ENCODE data around the gene REELD1. TPM values are rescaled to one million over a fixed set of nuclear protein-coding genes. Genes with fewer than 3 reads are reported as not detected.

Gene REELD1
- total and polyA plus RNA-seq, 10 of the 15 experiments (the other 5 are each of a cell fraction or from before 2014, with no cell fraction given), result 0.11 to 3.9 (median 0.62) TPM

DNA sequence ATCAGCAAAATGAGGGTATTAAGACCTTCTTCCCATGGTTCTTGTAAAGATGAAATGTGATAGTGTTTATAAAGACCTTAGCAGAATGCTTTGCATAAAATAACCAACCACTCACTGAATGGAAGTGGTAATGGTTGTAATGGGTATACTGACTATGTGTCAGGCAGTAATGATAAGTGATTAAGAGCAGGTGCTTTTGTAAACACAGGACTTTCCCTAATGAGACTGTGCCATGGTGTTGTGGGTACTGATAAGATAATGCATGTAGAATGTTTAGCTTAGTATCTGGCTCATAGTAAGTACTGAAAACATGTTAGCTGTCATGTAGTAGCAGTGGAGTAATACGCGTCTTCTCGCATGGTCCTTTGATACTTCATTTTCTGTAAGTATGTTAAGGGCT, 31.9 kb upstream of the REELD1 start:
- FAIRE-seq, result no peak
- intact Hi-C loops (cut with micrococcal nuclease; ENCODE audit: unreplicated experiment), result no loop called here
- POLR2A ChIA-PET, result no interaction called here
- Histone ChIP-seq H4K20me1 (ENCODE audit: control insufficient read depth, insufficient read depth) (no peaks in the 10 kb centered on the region), H3K9ac (ENCODE audit: control insufficient read depth, insufficient read depth, low read length) (no peak overlapping the region), H3K27me3 (replicated peaks in 1 of 2; ENCODE audit: control insufficient read depth in 2 of 2, insufficient read depth in 2 of 2, low read length in 1 of 2) (no peaks in the 10 kb centered on the region), H3K4me1 (ENCODE audit: control insufficient read depth, insufficient read depth, low read length) (peaks cover 11% of the 10 kb centered on the region; the same call in 1 of the 2 replicates), H3K27ac (ENCODE audit: control insufficient read depth, insufficient read depth) (no peak overlapping the region), H3K79me2 (ENCODE audit: control insufficient read depth, insufficient read depth, low read length) (peaks cover 58% of the 10 kb centered on the region), H3K4me3 (no peak overlapping the region), H3K4me2 (ENCODE audit: control insufficient read depth, insufficient read depth) (no peak overlapping the region), H3K9me3 (replicated peaks; ENCODE audit: control insufficient read depth, insufficient read depth, low read length) (no peaks in the 10 kb centered on the region), H3K36me3 (ENCODE audit: control insufficient read depth in 2 of 2, insufficient read depth in 2 of 2, low read length in 1 of 2) (peaks cover 0 to 11% of the 10 kb centered on the region in 2 experiments; a peak in 1 of 4 replicates), H2AFZ (ENCODE audit: control insufficient read depth, low read depth, low read length) (no peak overlapping the region)
- CTCF ChIA-PET, result interaction anchor here (1.0 to 2.6 kb wide), 3 partner anchors 10 to 87 kb away, joined by 3 to 9 read pairs (median 4); no protein-coding TSS in a partner anchor
- in situ Hi-C loops (cut with MboI), result no loop called here
- RAD21 ChIA-PET (ENCODE audit: unreplicated experiment), result interaction anchor here (0.7 to 1.2 kb wide), 2 partner anchors 87 to 160 kb away, joined by 3 to 6 read pairs; no protein-coding TSS in a partner anchor
- BruUV-seq (replicated peaks), result no TSS peak
- no peak for DNase-seq (ENCODE audit: low read depth, low spot score)
- WGBS (ENCODE audit: insufficient coverage, insufficient replicate concordance, low lambda C conversion rate, missing lambda C conversion rate), result 98% methylated on average over 3 of the region's 3 CpGs
- SMC1A ChIA-PET (ENCODE audit: uncharacterized antibody, unreplicated experiment), result interaction anchor here (0.9 to 3.6 kb wide), 4 partner anchors 11 to 87 kb away, joined by 3 to 20 read pairs (median 4); no protein-coding TSS in a partner anchor
- peak; percentile 68 for ATAC-seq
- TF ChIP-seq, protein P1, sequence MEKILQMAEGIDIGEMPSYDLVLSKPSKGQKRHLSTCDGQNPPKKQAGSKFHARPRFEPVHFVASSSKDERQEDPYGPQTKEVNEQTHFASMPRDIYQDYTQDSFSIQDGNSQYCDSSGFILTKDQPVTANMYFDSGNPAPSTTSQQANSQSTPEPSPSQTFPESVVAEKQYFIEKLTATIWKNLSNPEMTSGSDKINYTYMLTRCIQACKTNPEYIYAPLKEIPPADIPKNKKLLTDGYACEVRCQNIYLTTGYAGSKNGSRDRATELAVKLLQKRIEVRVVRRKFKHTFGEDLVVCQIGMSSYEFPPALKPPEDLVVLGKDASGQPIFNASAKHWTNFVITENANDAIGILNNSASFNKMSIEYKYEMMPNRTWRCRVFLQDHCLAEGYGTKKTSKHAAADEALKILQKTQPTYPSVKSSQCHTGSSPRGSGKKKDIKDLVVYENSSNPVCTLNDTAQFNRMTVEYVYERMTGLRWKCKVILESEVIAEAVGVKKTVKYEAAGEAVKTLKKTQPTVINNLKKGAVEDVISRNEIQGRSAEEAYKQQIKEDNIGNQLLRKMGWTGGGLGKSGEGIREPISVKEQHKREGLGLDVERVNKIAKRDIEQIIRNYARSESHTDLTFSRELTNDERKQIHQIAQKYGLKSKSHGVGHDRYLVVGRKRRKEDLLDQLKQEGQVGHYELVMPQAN (conservative IDR thresholded peaks at IDR 0.05), result no peak
- TF ChIP-seq ZBED1 (IDR thresholded peaks at IDR 0.05; ENCODE audit: borderline replicate concordance), result no peak
- TF ChIP-seq, protein P2, sequence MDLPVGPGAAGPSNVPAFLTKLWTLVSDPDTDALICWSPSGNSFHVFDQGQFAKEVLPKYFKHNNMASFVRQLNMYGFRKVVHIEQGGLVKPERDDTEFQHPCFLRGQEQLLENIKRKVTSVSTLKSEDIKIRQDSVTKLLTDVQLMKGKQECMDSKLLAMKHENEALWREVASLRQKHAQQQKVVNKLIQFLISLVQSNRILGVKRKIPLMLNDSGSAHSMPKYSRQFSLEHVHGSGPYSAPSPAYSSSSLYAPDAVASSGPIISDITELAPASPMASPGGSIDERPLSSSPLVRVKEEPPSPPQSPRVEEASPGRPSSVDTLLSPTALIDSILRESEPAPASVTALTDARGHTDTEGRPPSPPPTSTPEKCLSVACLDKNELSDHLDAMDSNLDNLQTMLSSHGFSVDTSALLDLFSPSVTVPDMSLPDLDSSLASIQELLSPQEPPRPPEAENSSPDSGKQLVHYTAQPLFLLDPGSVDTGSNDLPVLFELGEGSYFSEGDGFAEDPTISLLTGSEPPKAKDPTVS (IDR thresholded peaks at IDR 0.05; ENCODE audit: low read depth, low read length), result no peak
- no peak for TF ChIP-seq DPF2 (IDR thresholded peaks at IDR 0.05)
- TF ChIP-seq IKZF2 (IDR thresholded peaks at IDR 0.05), result no peak
- TF ChIP-seq CHD4 (IDR thresholded peaks at IDR 0.05), result no peak
- no peak for TF ChIP-seq SPI1 (IDR thresholded peaks at IDR 0.05; ENCODE audit: borderline replicate concordance, insufficient read depth, low read depth, low read length)
- TF ChIP-seq PAX8 (IDR thresholded peaks at IDR 0.05), result no peak
- TF ChIP-seq EP300 (IDR thresholded peaks at IDR 0.05; ENCODE audit: borderline replicate concordance in 1 of 2, control insufficient read depth in 1 of 2, low read depth in 2 of 2, low read length in 2 of 2), result no peak
- TF ChIP-seq, protein P3, sequence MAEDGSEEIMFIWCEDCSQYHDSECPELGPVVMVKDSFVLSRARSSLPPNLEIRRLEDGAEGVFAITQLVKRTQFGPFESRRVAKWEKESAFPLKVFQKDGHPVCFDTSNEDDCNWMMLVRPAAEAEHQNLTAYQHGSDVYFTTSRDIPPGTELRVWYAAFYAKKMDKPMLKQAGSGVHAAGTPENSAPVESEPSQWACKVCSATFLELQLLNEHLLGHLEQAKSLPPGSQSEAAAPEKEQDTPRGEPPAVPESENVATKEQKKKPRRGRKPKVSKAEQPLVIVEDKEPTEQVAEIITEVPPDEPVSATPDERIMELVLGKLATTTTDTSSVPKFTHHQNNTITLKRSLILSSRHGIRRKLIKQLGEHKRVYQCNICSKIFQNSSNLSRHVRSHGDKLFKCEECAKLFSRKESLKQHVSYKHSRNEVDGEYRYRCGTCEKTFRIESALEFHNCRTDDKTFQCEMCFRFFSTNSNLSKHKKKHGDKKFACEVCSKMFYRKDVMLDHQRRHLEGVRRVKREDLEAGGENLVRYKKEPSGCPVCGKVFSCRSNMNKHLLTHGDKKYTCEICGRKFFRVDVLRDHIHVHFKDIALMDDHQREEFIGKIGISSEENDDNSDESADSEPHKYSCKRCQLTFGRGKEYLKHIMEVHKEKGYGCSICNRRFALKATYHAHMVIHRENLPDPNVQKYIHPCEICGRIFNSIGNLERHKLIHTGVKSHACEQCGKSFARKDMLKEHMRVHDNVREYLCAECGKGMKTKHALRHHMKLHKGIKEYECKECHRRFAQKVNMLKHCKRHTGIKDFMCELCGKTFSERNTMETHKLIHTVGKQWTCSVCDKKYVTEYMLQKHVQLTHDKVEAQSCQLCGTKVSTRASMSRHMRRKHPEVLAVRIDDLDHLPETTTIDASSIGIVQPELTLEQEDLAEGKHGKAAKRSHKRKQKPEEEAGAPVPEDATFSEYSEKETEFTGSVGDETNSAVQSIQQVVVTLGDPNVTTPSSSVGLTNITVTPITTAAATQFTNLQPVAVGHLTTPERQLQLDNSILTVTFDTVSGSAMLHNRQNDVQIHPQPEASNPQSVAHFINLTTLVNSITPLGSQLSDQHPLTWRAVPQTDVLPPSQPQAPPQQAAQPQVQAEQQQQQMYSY (CRISPR knock-in tag; IDR thresholded peaks at IDR 0.05), result no peak
- TF ChIP-seq, protein P4, sequence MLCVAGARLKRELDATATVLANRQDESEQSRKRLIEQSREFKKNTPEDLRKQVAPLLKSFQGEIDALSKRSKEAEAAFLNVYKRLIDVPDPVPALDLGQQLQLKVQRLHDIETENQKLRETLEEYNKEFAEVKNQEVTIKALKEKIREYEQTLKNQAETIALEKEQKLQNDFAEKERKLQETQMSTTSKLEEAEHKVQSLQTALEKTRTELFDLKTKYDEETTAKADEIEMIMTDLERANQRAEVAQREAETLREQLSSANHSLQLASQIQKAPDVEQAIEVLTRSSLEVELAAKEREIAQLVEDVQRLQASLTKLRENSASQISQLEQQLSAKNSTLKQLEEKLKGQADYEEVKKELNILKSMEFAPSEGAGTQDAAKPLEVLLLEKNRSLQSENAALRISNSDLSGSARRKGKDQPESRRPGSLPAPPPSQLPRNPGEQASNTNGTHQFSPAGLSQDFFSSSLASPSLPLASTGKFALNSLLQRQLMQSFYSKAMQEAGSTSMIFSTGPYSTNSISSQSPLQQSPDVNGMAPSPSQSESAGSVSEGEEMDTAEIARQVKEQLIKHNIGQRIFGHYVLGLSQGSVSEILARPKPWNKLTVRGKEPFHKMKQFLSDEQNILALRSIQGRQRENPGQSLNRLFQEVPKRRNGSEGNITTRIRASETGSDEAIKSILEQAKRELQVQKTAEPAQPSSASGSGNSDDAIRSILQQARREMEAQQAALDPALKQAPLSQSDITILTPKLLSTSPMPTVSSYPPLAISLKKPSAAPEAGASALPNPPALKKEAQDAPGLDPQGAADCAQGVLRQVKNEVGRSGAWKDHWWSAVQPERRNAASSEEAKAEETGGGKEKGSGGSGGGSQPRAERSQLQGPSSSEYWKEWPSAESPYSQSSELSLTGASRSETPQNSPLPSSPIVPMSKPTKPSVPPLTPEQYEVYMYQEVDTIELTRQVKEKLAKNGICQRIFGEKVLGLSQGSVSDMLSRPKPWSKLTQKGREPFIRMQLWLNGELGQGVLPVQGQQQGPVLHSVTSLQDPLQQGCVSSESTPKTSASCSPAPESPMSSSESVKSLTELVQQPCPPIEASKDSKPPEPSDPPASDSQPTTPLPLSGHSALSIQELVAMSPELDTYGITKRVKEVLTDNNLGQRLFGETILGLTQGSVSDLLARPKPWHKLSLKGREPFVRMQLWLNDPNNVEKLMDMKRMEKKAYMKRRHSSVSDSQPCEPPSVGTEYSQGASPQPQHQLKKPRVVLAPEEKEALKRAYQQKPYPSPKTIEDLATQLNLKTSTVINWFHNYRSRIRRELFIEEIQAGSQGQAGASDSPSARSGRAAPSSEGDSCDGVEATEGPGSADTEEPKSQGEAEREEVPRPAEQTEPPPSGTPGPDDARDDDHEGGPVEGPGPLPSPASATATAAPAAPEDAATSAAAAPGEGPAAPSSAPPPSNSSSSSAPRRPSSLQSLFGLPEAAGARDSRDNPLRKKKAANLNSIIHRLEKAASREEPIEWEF (IDR thresholded peaks at IDR 0.05; ENCODE audit: insufficient replicate concordance, low read depth, low read length), result no peak
